ENCODE data around the gene EXOSC10. TPM values are rescaled to one million over a fixed set of nuclear protein-coding genes. Genes with fewer than 3 reads are reported as not detected.
"Not testable (repeated sequence)": the region's sequence is repeated elsewhere in the genome, so short reads cannot be mapped to it uniquely, and the experiment has no call there.

EXOSC10 gene
- total RNA-seq, 1 experiment from 2014 or later: 124 TPM

- Histone ChIP-seq H3K36me3 (replicated peaks; ENCODE audit: control insufficient read depth, insufficient read depth, low read length) (peaks cover 50% of the 10 kb centered on the region), H3K4me3 (ENCODE audit: insufficient read depth, low read depth, low read length) (no peak overlapping the region)
- DNase-seq: no peak
Measured at GRCh38 chr1:11130406-11130805, 30.7 kb upstream of the EXOSC10 start.

GRCh38 chr1:11129649-11130390 lies 30.2 kb upstream of the EXOSC10 start:
- Histone ChIP-seq H3K27me3 (ENCODE audit: control insufficient read depth, insufficient read depth, low read length) (no peaks in the 10 kb centered on the region), H3K36me3 (replicated peaks; ENCODE audit: control insufficient read depth, insufficient read depth, low read length) (peaks cover 52% of the 10 kb centered on the region), H3K4me3 (ENCODE audit: insufficient read depth, low read depth, low read length) (no peak overlapping the region)
- DNase-seq: no peak

More at GRCh38 chr1:11130406-11130805, 30.7 kb upstream of the EXOSC10 start:
- no peaks in the 10 kb centered on the region for H3K27me3 ChIP-seq (ENCODE audit: control insufficient read depth, insufficient read depth, low read length)

- peak; percentile 28 for DNase-seq
- no peaks in the 10 kb centered on the region for H3K27me3 ChIP-seq (ENCODE audit: control insufficient read depth, insufficient read depth, low read length)
- H3K4me3 ChIP-seq (ENCODE audit: insufficient read depth, low read depth, low read length): no peak overlapping the region
- peaks cover 56% of the 10 kb centered on the region for H3K36me3 ChIP-seq (replicated peaks; ENCODE audit: control insufficient read depth, insufficient read depth, low read length)
Measured at GRCh38 chr1:11126569-11126968, 26.9 kb upstream of the EXOSC10 start.

- H3K36me3 ChIP-seq (replicated peaks; ENCODE audit: control insufficient read depth, insufficient read depth, low read length): peaks cover 58% of the 10 kb centered on the region
Measured at GRCh38 chr1:11125931-11126330, 26.3 kb upstream of the EXOSC10 start.

GRCh38 chr1:11124965-11125364 lies 25.3 kb upstream of the EXOSC10 start:
- Histone ChIP-seq H3K4me3 (ENCODE audit: insufficient read depth, low read depth, low read length) (no peak overlapping the region), H3K27me3 (ENCODE audit: control insufficient read depth, insufficient read depth, low read length) (no peaks in the 10 kb centered on the region), H3K36me3 (replicated peaks; ENCODE audit: control insufficient read depth, insufficient read depth, low read length) (peaks cover 55% of the 10 kb centered on the region)
- DNase-seq: no peak

More at GRCh38 chr1:11125931-11126330, 26.3 kb upstream of the EXOSC10 start:
- no peak overlapping the region for H3K4me3 ChIP-seq (ENCODE audit: insufficient read depth, low read depth, low read length)
- no peak for DNase-seq
- no peaks in the 10 kb centered on the region for H3K27me3 ChIP-seq (ENCODE audit: control insufficient read depth, insufficient read depth, low read length)

GRCh38 chr1:11116318-11116717 lies 16.6 kb upstream of the EXOSC10 start:
- Histone ChIP-seq H3K36me3 (replicated peaks; ENCODE audit: control insufficient read depth, insufficient read depth, low read length) (peaks cover 24% of the 10 kb centered on the region), H3K4me3 (ENCODE audit: insufficient read depth, low read depth, low read length) (no peak overlapping the region), H3K27me3 (ENCODE audit: control insufficient read depth, insufficient read depth, low read length) (no peaks in the 10 kb centered on the region)
- DNase-seq: no peak

GRCh38 chr1:11114966-11115365 lies 15.3 kb upstream of the EXOSC10 start:
- H3K4me3 ChIP-seq (ENCODE audit: insufficient read depth, low read depth, low read length): no peak overlapping the region
- no peaks in the 10 kb centered on the region for H3K27me3 ChIP-seq (ENCODE audit: control insufficient read depth, insufficient read depth, low read length)
- no peak for DNase-seq
- peaks cover 23% of the 10 kb centered on the region for H3K36me3 ChIP-seq (replicated peaks; ENCODE audit: control insufficient read depth, insufficient read depth, low read length)

- Histone ChIP-seq H3K27me3 (ENCODE audit: control insufficient read depth, insufficient read depth, low read length) (no peaks in the 10 kb centered on the region), H3K36me3 (replicated peaks; ENCODE audit: control insufficient read depth, insufficient read depth, low read length) (peaks cover 30% of the 10 kb centered on the region), H3K4me3 (ENCODE audit: insufficient read depth, low read depth, low read length) (no peak overlapping the region)
- no peak for DNase-seq
Measured at GRCh38 chr1:11109047-11109760, 9.5 kb upstream of the EXOSC10 start.

GRCh38 chr1:11107599-11107998 lies 7.9 kb upstream of the EXOSC10 start:
- no peak for DNase-seq
- no peak overlapping the region for H3K4me3 ChIP-seq (ENCODE audit: insufficient read depth, low read depth, low read length)
- peaks cover 25% of the 10 kb centered on the region for H3K36me3 ChIP-seq (replicated peaks; ENCODE audit: control insufficient read depth, insufficient read depth, low read length)
- no peaks in the 10 kb centered on the region for H3K27me3 ChIP-seq (ENCODE audit: control insufficient read depth, insufficient read depth, low read length)

GRCh38 chr1:11105586-11105985 lies 5.9 kb upstream of the EXOSC10 start:
- peaks cover 21% of the 10 kb centered on the region for H3K36me3 ChIP-seq (replicated peaks; ENCODE audit: control insufficient read depth, insufficient read depth, low read length)
- DNase-seq: no peak
- no peak overlapping the region for H3K4me3 ChIP-seq (ENCODE audit: insufficient read depth, low read depth, low read length)
- H3K27me3 ChIP-seq (ENCODE audit: control insufficient read depth, insufficient read depth, low read length): no peaks in the 10 kb centered on the region

GRCh38 chr1:11101347-11101746 lies 1.7 kb upstream of the EXOSC10 start:
- H3K27me3 ChIP-seq (ENCODE audit: control insufficient read depth, insufficient read depth, low read length): no peaks in the 10 kb centered on the region
- DNase-seq: no peak

GRCh38 chr1:11100806-11101205 lies 1.1 kb upstream of the EXOSC10 start:
- H3K36me3 ChIP-seq (replicated peaks; ENCODE audit: control insufficient read depth, insufficient read depth, low read length); H3K27me3 ChIP-seq (ENCODE audit: control insufficient read depth, insufficient read depth, low read length); H3K4me3 ChIP-seq (ENCODE audit: insufficient read depth, low read depth, low read length); DNase-seq: not testable (repeated sequence)

More at GRCh38 chr1:11101347-11101746, 1.7 kb upstream of the EXOSC10 start:
- Histone ChIP-seq H3K36me3 (replicated peaks; ENCODE audit: control insufficient read depth, insufficient read depth, low read length) (peaks cover 7% of the 10 kb centered on the region), H3K4me3 (ENCODE audit: insufficient read depth, low read depth, low read length) (no peak overlapping the region)

- DNase-seq: no peak
- no peaks in the 10 kb centered on the region for H3K27me3 ChIP-seq (ENCODE audit: control insufficient read depth, insufficient read depth, low read length)
- peak overlapping the region; percentile 99 for H3K4me3 ChIP-seq (ENCODE audit: insufficient read depth, low read depth, low read length)
- H3K36me3 ChIP-seq (replicated peaks; ENCODE audit: control insufficient read depth, insufficient read depth, low read length): peaks cover 6% of the 10 kb centered on the region
Measured at GRCh38 chr1:11100149-11100493, 452 bp upstream of the EXOSC10 start.

- DNase-seq: no peak
- Histone ChIP-seq H3K4me3 (ENCODE audit: insufficient read depth, low read depth, low read length) (peak overlapping the region; percentile 99), H3K36me3 (replicated peaks; ENCODE audit: control insufficient read depth, insufficient read depth, low read length) (peaks cover 10% of the 10 kb centered on the region), H3K27me3 (ENCODE audit: control insufficient read depth, insufficient read depth, low read length) (no peaks in the 10 kb centered on the region)
Measured at GRCh38 chr1:11098931-11099309, 749 bp downstream of the EXOSC10 start.

GRCh38 chr1:11083784-11084183 lies 15.9 kb downstream of the EXOSC10 start:
- H3K4me3 ChIP-seq (ENCODE audit: insufficient read depth, low read depth, low read length); H3K27me3 ChIP-seq (ENCODE audit: control insufficient read depth, insufficient read depth, low read length); DNase-seq: not testable (repeated sequence)
- peaks cover 33% of the 10 kb centered on the region for H3K36me3 ChIP-seq (replicated peaks; ENCODE audit: control insufficient read depth, insufficient read depth, low read length)
